ENCODE results near the gene SCMH1.

Gene SCMH1

DNA sequence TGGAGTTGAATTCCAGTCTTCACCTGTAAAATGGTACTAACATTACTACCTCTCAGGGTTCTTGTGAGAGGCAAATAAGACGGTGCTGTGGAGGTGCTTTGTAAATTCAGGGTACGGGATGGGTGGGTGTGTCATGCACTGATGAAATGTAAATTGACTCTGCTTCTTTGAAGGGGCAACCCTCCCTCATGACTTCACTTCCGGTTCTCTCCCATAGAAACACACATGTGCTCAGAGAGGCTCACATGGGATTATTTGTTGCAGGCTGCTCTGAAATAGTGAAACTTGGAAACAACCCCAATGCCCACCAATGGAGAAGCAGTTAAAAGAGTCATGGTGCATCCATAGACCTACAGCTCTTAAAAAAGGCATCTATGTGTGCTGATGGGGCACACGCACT, 44.9 kb upstream of the SCMH1 start:
- Histone ChIP-seq H3K27ac (ENCODE audit: low read depth, low read length, poor library complexity, severe bottlenecking) (no peak overlapping the region), H3K4me1 (ENCODE audit: insufficient read depth, low read length, severe bottlenecking) (no peaks in the 10 kb centered on the region), H3K9ac (ENCODE audit: low read length) (no peak overlapping the region), H4K20me1 (ENCODE audit: insufficient read depth, low read length) (no peaks in the 10 kb centered on the region), H3K36me3 (ENCODE audit: insufficient read depth, low read length) (no peaks in the 10 kb centered on the region), H3K9me2 (ENCODE audit: low read depth, low read length) (no peaks in the 10 kb centered on the region), H3K9me3 (ENCODE audit: low read length) (no peaks in the 10 kb centered on the region), H3F3A (ENCODE audit: insufficient read depth, low read length) (no peaks in the 10 kb centered on the region), H3K4me2 (ENCODE audit: low read length) (no peak overlapping the region), H3K27me3 (ENCODE audit: insufficient read depth, low read length) (no peaks in the 10 kb centered on the region; the same call in 1 of the 2 replicates), H2AFZ (ENCODE audit: low read length) (no peak overlapping the region), H3K79me2 (ENCODE audit: insufficient read depth, low read length) (no peaks in the 10 kb centered on the region), H3K4me3 (ENCODE audit: low read depth, low read length, poor library complexity, severe bottlenecking) (no peak overlapping the region)
- TF ChIP-seq CTCF (IDR thresholded peaks at IDR 0.05; ENCODE audit: low read length), result no peak
- TF ChIP-seq EZH2 (IDR thresholded peaks at IDR 0.05; ENCODE audit: borderline replicate concordance, low read length), result no peak

- H3K36me3 ChIP-seq (ENCODE audit: insufficient read depth, low read length), result no peaks in the 10 kb centered on the region
- H3K4me1 ChIP-seq (ENCODE audit: insufficient read depth, low read length, severe bottlenecking), result no peaks in the 10 kb centered on the region
- H3K79me2 ChIP-seq (ENCODE audit: insufficient read depth, low read length), result no peaks in the 10 kb centered on the region
- no peaks in the 10 kb centered on the region for H3K9me3 ChIP-seq (ENCODE audit: low read length)
- no peak overlapping the region for H3K4me2 ChIP-seq (ENCODE audit: low read length)
- H4K20me1 ChIP-seq (ENCODE audit: insufficient read depth, low read length), result no peaks in the 10 kb centered on the region
- no peaks in the 10 kb centered on the region; the same call in 1 of the 2 replicates for H3K27me3 ChIP-seq (ENCODE audit: insufficient read depth, low read length)
- no peak overlapping the region for H3K9ac ChIP-seq (ENCODE audit: low read length)
- no peak overlapping the region for H3K27ac ChIP-seq (ENCODE audit: low read depth, low read length, poor library complexity, severe bottlenecking)
- no peak overlapping the region for H2AFZ ChIP-seq (ENCODE audit: low read length)
- H3K9me2 ChIP-seq (ENCODE audit: low read depth, low read length), result no peaks in the 10 kb centered on the region
- H3F3A ChIP-seq (ENCODE audit: insufficient read depth, low read length), result no peaks in the 10 kb centered on the region
- H3K4me3 ChIP-seq (ENCODE audit: low read depth, low read length, poor library complexity, severe bottlenecking), result no peak overlapping the region
- no peak for TF ChIP-seq CTCF (IDR thresholded peaks at IDR 0.05; ENCODE audit: low read length)
- no peak for TF ChIP-seq EZH2 (IDR thresholded peaks at IDR 0.05; ENCODE audit: borderline replicate concordance, low read length)
These were observed 44.4 kb upstream of the SCMH1 start for GRCh38 chr1:41286486-41286885.

GRCh38 chr1:41285818-41286217, 43.7 kb upstream of the SCMH1 start:
- H4K20me1 ChIP-seq (ENCODE audit: insufficient read depth, low read length), result no peaks in the 10 kb centered on the region

More at GRCh38 chr1:41285818-41286217, 43.7 kb upstream of the SCMH1 start:
- H3K4me3 ChIP-seq (ENCODE audit: low read depth, low read length, poor library complexity, severe bottlenecking), result no peak overlapping the region
- H2AFZ ChIP-seq (ENCODE audit: low read length), result no peak overlapping the region
- no peak overlapping the region for H3K27ac ChIP-seq (ENCODE audit: low read depth, low read length, poor library complexity, severe bottlenecking)
- H3K9ac ChIP-seq (ENCODE audit: low read length), result no peak overlapping the region
- no peaks in the 10 kb centered on the region; the same call in 1 of the 2 replicates for H3K27me3 ChIP-seq (ENCODE audit: insufficient read depth, low read length)
- H3K4me1 ChIP-seq (ENCODE audit: insufficient read depth, low read length, severe bottlenecking), result no peaks in the 10 kb centered on the region
- H3K9me2 ChIP-seq (ENCODE audit: low read depth, low read length), result no peaks in the 10 kb centered on the region
- no peaks in the 10 kb centered on the region for H3K36me3 ChIP-seq (ENCODE audit: insufficient read depth, low read length)
- no peak overlapping the region for H3K4me2 ChIP-seq (ENCODE audit: low read length)
- TF ChIP-seq EZH2 (IDR thresholded peaks at IDR 0.05; ENCODE audit: borderline replicate concordance, low read length) (no peak), CTCF (IDR thresholded peaks at IDR 0.05; ENCODE audit: low read length) (no peak)
- no peaks in the 10 kb centered on the region for H3K9me3 ChIP-seq (ENCODE audit: low read length)
- no peaks in the 10 kb centered on the region for H3F3A ChIP-seq (ENCODE audit: insufficient read depth, low read length)
- H3K79me2 ChIP-seq (ENCODE audit: insufficient read depth, low read length), result no peaks in the 10 kb centered on the region
